GM20431 (cell line): ENCODE data around the gene PRSS16.

Experiments
- in situ Hi-C: fragments of 300-500 bp; cut with MseI, MboI; formaldehyde crosslinking; loops from one replicate; pipeline ENCODE4 v1.15.0; 2020; ENCODE audit warnings: low sequenced_read_pairs; ENCODE audit not compliant: unreplicated experiment

Gene PRSS16

GRCh38 chr6:27281569-27281968 is 34.1 kb downstream of the PRSS16 start:
- in situ Hi-C loops: no loop called here

- in situ Hi-C loops: no loop called here
These were observed 35.8 kb downstream of the PRSS16 start for GRCh38 chr6:27283279-27283678.

GRCh38 chr6:27286141-27286540 is 38.6 kb downstream of the PRSS16 start:
- in situ Hi-C loops: no loop called here

GRCh38 chr6:27287751-27288135 is 40.2 kb downstream of the PRSS16 start:
- in situ Hi-C loops: no loop called here

DNA sequence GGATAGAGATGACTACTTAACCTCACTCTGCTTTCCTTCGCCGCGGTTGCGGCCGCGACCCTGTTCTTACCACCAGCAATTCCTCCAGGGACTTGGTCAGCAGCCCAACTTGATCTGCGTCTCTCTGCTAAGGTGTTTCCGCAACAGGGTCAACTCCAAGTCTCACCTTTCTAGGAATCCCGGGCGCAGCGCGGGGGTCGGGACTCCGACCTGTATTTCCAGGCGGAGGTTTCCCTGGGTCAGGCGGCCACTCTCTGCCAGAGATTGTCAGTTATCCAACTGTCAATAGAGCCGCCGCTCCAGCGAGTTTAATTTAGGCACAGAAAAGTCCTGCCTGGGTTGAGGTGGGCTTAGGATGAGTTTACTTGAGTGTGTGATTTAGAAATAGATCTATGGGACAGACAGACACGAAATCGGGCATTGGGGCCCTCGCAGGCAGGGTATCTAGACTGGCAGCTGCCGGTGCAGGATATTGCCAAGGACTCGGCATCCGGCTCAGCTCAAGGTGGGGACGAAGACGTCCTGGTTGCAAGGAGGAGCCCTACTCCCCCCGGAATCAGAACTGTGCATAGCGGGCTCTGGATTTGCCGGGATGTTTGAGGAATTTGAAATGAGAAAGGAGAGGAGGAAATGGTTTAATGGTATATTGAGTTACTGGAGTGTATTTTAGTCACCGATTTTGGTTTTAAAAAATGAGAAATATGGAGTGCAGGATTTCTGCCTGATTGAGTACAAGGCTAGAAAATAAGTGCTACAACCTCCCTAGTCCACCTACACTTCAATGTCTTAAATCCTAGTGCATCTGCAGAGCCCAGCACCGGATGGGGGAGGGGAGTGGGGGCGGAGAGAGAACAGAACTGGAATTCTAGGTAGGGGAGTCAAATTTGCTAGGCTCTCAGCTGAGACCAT is 40.9 kb downstream of the PRSS16 start:
- in situ Hi-C loops: no loop called here

DNA sequence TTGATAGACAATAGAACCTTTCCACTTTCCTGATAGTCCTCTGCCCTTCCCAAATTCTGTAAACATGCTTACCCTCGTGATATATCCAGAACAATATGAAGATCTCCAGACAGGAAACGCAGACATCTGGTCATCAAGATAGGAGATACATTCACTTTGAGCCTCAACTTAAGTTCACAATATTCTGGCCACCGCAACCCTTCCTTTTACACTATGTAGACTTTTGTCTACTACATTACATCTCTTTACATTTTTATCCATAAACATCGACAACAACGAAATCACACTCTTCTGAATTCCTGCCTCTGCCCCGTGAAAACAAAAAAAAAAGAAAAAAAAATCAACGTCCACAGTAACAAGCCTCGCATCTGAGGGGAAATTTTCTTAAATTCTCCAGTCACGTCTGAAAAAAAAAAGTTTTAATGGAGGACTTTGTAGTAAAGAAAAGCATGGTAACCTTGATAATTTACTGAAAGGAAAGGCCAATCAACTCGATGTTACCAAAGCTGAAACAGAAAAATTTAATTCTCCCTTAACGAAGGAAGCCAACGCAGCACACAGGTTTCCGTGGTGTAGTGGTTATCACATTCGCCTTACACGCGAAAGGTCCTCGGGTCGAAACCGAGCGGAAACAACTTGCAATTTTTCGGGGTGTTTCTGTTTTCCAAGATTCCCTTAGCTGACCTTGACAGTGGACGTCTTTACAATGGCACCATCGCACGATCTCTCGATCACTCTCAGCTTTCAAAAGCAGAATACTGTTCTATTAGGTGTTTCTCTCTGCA is 42.8 kb downstream of the PRSS16 start:
- in situ Hi-C loops: no loop called here

- in situ Hi-C loops: no loop called here
These were observed 43.3 kb downstream of the PRSS16 start for GRCh38 chr6:27290850-27291208.

DNA sequence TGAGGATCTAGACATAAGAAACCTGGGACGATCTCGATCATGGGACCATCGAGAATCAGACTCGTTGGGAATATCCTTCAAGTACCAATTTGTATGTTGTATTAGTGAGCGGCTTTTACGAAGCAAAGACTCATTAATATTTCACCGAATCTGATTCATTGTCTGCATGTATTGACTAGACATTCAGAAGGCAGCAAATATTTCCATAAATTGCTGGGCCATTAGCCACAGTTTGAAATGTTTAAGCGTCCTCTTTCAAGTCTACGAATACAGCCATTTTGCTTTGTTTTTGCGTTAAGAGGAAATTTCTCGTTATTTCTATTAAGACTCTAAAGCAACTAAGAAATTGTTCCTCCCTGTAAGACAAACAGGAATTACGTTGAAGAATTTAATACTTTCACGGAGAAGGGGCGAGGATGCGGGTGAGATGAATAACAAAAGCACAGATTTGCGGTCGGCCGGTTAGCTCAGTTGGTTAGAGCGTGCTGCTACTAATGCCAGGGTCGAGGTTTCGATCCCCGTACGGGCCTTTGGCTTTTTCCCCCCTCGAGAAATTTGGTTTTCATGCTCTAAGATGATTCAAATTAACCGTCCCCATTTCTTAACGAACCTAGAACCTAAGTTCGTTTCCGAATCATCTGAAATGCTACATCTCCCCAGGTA is 46.1 kb downstream of the PRSS16 start:
- in situ Hi-C loops: no loop called here

DNA sequence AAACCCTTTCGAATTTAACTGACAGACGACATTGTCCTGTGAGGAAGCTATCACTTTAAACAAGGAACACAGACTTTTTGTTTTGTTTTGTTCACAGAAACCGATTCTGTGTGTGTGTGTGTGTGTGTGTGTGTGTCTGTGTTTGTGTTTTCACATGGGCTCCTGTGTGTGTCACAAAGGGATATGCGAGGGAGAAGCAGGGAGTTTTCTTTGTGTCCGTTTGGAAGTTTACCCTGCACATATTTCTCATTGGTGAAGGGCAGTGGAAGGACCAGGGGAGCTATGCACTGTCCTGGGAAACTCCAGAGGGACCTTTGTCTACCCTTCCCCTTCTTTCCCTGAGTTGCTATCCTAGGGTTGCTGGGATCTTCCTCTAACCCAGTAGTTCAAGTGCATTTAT is 46.9 kb downstream of the PRSS16 start:
- in situ Hi-C loops: no loop called here

DNA sequence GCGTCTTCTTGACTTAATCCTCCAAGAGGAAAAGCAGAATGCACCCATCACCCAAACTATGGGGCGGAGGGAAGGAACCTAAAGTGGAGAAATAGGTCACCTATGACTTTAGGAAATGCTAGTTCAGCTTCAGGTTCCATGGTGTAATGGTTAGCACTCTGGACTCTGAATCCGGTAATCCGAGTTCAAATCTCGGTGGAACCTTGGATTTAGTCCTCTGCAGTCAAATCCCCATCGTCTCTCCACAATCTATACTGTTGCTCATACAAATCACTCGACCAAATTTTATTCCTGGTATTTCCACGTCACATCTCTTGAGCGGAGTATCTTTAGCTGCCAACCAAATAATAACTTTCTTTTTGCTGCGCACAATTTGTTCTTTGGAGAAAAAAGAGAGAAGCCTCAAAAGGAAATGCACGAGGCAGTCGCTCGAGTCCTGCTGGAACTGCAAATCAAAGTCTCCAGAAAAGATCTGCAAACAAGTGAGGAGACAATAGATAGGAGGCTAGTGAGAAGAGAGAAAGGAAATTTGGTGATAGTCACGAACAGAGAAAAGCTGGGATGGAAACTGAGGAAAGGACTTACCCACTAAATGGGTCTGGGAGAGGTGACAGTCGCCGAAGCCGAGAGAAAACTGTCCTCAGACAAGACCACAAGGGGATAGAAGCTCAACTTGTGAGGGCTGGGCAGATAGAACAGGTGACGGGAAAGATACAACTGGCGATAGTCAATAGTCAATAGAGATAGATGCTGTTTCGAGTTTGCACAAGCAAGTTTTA is 48.0 kb downstream of the PRSS16 start:
- in situ Hi-C loops: no loop called here

DNA sequence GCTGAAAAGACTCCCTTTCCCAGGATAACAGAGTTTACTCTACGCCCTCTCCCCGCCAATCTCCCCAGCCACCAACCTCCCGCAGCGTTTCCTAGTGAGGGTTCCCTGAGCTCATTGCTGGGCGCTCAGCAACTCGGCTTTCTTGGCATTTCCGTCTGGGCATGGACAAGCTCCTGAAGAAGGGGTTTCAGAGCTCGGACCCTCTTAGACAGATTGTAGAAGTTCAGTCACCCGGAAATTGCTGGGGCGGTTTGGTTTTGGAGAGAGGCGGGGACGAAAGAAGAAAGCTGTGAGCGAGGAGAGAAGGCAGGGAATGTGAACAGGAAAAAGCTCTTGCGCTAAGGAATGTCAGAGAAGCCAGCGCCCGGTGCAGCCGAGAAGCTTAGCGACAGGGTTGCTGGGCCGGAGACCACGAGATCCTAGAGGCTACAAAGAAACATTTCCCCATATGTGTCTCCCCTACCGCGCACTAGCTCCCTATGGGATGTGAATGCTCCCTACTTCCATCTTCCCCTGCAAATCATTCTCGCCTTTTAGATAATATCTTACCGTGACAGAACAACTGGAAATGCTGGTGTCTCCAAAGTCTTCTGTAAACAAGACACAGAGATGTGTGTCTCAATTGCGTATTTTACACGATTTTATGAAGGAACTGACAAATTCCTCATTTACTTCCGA is 48.7 kb downstream of the PRSS16 start:
- in situ Hi-C loops: no loop called here

DNA sequence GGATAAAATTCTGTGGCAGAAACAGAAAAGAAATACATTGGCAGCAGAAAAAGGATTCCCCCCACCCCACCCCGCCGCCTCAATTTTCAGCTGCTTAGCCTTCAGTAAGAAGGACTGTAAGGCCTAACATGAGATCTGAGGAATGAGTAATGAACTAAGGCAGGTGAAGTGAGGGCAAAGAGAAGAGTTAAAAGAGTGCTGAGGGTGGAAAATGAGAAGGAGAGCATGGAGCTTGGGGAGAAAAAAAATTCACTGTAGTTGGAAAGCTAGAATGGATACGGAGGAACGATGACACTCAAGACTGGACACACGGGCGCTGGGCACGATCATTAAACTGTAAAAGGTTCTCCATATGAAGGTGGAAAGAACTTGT is 50.0 kb downstream of the PRSS16 start:
- in situ Hi-C loops: no loop called here

GRCh38 chr6:27297857-27298730 is 50.6 kb downstream of the PRSS16 start:
- in situ Hi-C loops: no loop called here

DNA sequence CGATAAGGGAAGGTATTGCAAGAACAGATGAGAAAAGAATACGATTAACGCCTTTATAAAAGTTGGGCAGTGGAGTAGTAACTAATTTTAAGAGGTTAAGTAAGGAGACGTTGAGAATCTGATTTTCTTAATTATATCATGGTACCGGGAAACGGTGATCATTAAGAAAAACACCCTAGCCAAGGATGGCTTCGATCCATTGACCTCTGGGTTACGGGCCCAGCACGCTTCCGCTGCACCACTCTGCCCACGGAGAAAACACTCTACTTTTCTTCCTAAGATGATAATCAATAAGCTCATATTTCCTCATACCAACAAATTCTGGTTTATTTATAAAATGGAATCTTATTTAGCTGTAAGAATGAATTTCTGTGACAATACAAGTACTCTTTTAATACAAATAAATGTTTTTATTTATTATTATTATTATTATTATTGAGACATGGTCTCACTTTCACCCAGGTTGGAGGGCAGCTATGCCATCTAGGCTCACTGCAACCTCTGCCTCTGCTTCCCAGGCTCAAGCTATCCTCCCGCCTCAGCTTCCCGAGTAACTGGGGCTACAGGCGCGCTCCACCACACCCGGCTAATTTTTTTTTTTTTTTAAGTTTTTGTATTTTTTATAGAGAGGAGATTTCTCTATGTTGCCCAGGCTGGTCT is 56.2 kb downstream of the PRSS16 start:
- in situ Hi-C loops: no loop called here
